ENCODE measurements around the gene RRN3. TPM values are rescaled to one million over a fixed set of nuclear protein-coding genes. Genes with fewer than 3 reads are reported as not detected.
"Not testable (repeated sequence)": the region's sequence is repeated elsewhere in the genome, so short reads cannot be mapped to it uniquely, and the experiment has no call there.

RRN3 gene
- total RNA-seq, 1 donor from 2014 or later: 46.6 TPM

DNA sequence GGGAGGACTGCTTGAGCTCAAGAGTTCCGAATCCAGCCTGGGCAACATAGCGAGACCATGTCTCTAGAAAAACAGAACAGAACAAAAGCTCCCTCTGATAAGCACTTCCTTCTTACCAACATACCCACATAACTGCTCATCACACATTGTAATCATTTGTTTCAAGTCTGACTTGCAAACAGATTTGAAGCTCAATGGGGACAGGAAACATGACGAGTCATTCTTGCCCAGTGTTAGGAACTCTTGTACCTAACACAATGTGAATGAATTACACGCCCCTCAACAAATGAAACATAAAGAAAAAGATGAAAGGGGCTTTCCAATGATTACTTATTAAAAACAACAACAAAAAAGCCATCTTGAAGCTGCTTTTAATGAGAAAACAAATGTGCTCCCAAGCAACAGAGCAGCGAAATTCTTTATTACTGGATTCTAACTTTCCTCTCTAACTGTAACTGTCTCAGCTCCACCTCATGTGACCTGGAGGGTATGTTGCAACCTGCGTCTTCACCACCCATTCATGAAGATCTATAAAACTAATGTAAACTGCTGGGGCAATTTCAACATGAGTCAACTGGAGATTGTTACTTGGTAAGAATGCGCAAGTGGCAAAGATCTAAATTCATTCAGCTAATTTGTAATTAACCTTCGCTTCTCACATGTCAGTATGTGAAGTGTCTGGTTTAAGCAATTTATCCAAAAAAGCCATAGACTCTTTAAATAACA, 31.8 kb downstream of the RRN3 start:
- not testable (repeated sequence) for H3K27ac Mint-ChIP-seq (ENCODE audit: unreplicated experiment); H3K4me3 ChIP-seq (ENCODE audit: insufficient read depth, low read depth, low read length); H3K4me2 ChIP-seq (ENCODE audit: low read length); DNase-seq (ENCODE audit: low read depth); H2AFZ ChIP-seq (ENCODE audit: low read depth, low read length); H3K9ac ChIP-seq (ENCODE audit: low read length); H3K9me3 Mint-ChIP-seq (ENCODE audit: unreplicated experiment); H4K20me1 ChIP-seq (ENCODE audit: insufficient read depth, low read length); H3K4me1 Mint-ChIP-seq (ENCODE audit: low read depth, unreplicated experiment); H3K79me2 ChIP-seq (ENCODE audit: insufficient read depth, low read length); H3K27ac ChIP-seq (ENCODE audit: low read depth, low read length); H3K27me3 ChIP-seq (ENCODE audit: insufficient read depth, low read length); H3K27me3 Mint-ChIP-seq (ENCODE audit: low read depth, unreplicated experiment); H3K9me3 ChIP-seq (ENCODE audit: insufficient read depth, low read depth, low read length); FAIRE-seq; H3K4me3 Mint-ChIP-seq (ENCODE audit: unreplicated experiment); H3K4me1 ChIP-seq (ENCODE audit: insufficient read depth, low read length)
- H3K36me3 Mint-ChIP-seq (ENCODE audit: low read depth, unreplicated experiment): peaks cover 30% of the 10 kb centered on the region
- peaks cover 37% of the 10 kb centered on the region for H3K36me3 ChIP-seq (ENCODE audit: insufficient read depth, low read length)

DNA sequence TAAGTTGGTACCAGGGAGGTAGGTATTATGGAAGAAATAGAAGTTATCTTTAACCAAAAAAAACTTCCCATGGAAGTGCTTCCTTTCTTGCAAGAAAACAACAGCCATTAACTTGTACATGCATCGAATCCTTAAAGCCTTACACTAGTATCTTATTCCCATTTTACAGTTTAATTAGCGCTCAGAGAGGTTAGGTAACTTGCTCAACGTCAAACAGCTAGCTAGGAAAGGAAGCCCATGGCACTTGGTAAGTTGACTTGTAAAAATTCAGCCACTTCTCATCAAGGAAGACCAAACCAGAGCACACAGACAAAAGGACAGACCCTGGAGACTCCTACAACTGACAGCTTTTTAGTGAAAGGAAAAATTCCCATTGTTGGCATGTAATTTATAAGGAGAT, 34.7 kb downstream of the RRN3 start:
- Mint-ChIP-seq H3K4me1 (ENCODE audit: low read depth, unreplicated experiment) (peaks cover 3% of the 10 kb centered on the region), H3K27ac (ENCODE audit: unreplicated experiment) (no peak overlapping the region), H3K27me3 (ENCODE audit: low read depth, unreplicated experiment) (no peaks in the 10 kb centered on the region), H3K4me3 (ENCODE audit: unreplicated experiment) (no peak overlapping the region), H3K9me3 (ENCODE audit: unreplicated experiment) (peaks cover 3% of the 10 kb centered on the region), H3K36me3 (ENCODE audit: low read depth, unreplicated experiment) (peaks cover 26% of the 10 kb centered on the region)
- Histone ChIP-seq H3K9ac (ENCODE audit: low read length) (no peak overlapping the region), H3K27ac (ENCODE audit: low read depth, low read length) (no peak overlapping the region), H3K4me1 (ENCODE audit: insufficient read depth, low read length) (no peaks in the 10 kb centered on the region), H3K4me2 (ENCODE audit: low read length) (no peak overlapping the region), H3K9me3 (ENCODE audit: insufficient read depth, low read depth, low read length) (no peaks in the 10 kb centered on the region), H3K36me3 (ENCODE audit: insufficient read depth, low read length) (peaks cover 31% of the 10 kb centered on the region), H4K20me1 (ENCODE audit: insufficient read depth, low read length) (peaks cover 11% of the 10 kb centered on the region), H3K4me3 (ENCODE audit: insufficient read depth, low read depth, low read length) (no peak overlapping the region), H2AFZ (ENCODE audit: low read depth, low read length) (no peak overlapping the region), H3K79me2 (ENCODE audit: insufficient read depth, low read length) (peaks cover 13% of the 10 kb centered on the region), H3K27me3 (ENCODE audit: insufficient read depth, low read length) (no peaks in the 10 kb centered on the region)
- DNase-seq (ENCODE audit: low read depth) (no peak), FAIRE-seq (no peak)
- TF ChIP-seq, protein P1, sequence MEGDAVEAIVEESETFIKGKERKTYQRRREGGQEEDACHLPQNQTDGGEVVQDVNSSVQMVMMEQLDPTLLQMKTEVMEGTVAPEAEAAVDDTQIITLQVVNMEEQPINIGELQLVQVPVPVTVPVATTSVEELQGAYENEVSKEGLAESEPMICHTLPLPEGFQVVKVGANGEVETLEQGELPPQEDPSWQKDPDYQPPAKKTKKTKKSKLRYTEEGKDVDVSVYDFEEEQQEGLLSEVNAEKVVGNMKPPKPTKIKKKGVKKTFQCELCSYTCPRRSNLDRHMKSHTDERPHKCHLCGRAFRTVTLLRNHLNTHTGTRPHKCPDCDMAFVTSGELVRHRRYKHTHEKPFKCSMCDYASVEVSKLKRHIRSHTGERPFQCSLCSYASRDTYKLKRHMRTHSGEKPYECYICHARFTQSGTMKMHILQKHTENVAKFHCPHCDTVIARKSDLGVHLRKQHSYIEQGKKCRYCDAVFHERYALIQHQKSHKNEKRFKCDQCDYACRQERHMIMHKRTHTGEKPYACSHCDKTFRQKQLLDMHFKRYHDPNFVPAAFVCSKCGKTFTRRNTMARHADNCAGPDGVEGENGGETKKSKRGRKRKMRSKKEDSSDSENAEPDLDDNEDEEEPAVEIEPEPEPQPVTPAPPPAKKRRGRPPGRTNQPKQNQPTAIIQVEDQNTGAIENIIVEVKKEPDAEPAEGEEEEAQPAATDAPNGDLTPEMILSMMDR (IDR thresholded peaks at IDR 0.05; ENCODE audit: insufficient read depth, low read depth, low read length): no peak
- TF ChIP-seq EZH2 (IDR thresholded peaks at IDR 0.05; ENCODE audit: insufficient read depth, low read length): no peak

DNA sequence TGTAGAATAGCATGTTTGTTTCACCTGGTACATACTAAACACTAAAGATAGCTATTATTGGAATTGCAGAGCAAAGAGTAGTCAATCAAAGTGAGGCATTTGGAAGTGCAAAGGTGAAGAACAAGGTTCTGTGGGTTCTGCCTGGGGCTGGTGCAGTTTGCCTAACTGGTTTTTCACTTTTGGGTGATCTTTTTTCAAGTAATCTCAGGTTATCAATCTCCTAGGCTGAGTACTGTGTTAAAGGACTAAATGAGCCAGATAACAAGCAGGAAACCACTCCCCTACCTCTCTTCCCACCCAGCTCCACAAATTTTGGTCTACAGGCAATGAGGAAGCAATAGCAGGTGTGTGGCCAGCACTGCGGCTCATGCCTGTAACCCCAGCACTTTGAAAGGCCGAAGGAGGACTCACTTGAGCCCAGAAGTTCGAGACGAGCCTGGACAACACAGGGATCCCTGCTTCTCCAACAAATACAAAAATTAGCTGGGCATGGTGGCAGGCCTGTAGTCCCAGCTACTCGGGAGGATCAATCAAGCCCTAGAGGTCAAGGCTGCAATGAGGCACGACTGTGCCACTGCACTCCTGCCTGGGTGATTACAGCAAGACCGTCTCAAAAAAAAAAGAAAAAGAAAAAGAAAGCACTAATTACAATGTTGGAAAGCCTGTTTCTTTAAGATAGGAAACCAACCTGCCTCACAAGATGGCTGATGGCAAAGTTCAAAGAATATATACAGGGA, 36.2 kb downstream of the RRN3 start:
- Histone ChIP-seq H2AFZ (ENCODE audit: low read depth, low read length) (no peak overlapping the region), H3K4me1 (ENCODE audit: insufficient read depth, low read length) (no peaks in the 10 kb centered on the region), H3K79me2 (ENCODE audit: insufficient read depth, low read length) (peaks cover 26% of the 10 kb centered on the region), H3K9me3 (ENCODE audit: insufficient read depth, low read depth, low read length) (no peaks in the 10 kb centered on the region), H3K27me3 (ENCODE audit: insufficient read depth, low read length) (no peaks in the 10 kb centered on the region), H3K9ac (ENCODE audit: low read length) (no peak overlapping the region), H3K4me3 (ENCODE audit: insufficient read depth, low read depth, low read length) (no peak overlapping the region), H3K36me3 (ENCODE audit: insufficient read depth, low read length) (peaks cover 30% of the 10 kb centered on the region), H3K4me2 (ENCODE audit: low read length) (no peak overlapping the region), H4K20me1 (ENCODE audit: insufficient read depth, low read length) (peaks cover 20% of the 10 kb centered on the region), H3K27ac (ENCODE audit: low read depth, low read length) (no peak overlapping the region)
- peaks cover 7% of the 10 kb centered on the region for H3K4me1 Mint-ChIP-seq (ENCODE audit: low read depth, unreplicated experiment)
- H3K4me3 Mint-ChIP-seq (ENCODE audit: unreplicated experiment): no peak overlapping the region
- DNase-seq (ENCODE audit: low read depth) (no peak), FAIRE-seq (no peak)
- no peaks in the 10 kb centered on the region for H3K27me3 Mint-ChIP-seq (ENCODE audit: low read depth, unreplicated experiment)
- H3K9me3 Mint-ChIP-seq (ENCODE audit: unreplicated experiment): peaks cover 3% of the 10 kb centered on the region
- TF ChIP-seq, protein P1 (IDR thresholded peaks at IDR 0.05; ENCODE audit: insufficient read depth, low read depth, low read length): no peak
- TF ChIP-seq EZH2 (IDR thresholded peaks at IDR 0.05; ENCODE audit: insufficient read depth, low read length): no peak
- no peak overlapping the region for H3K27ac Mint-ChIP-seq (ENCODE audit: unreplicated experiment)
- H3K36me3 Mint-ChIP-seq (ENCODE audit: low read depth, unreplicated experiment): peaks cover 24% of the 10 kb centered on the region
